GM12873 (cell line): ENCODE measurements around the gene ZBTB44.

Experiments
- CTCF ChIP-seq: IDR thresholded peaks from 2 replicates; pipeline ENCODE4 v1.5.1; 2012; ENCODE audit warnings: low read depth, mild to moderate bottlenecking, moderate library complexity, low read length, control low read depth; ENCODE audit not compliant: insufficient read depth; ENCODE audit errors: missing control alignments

Gene ZBTB44

GRCh38 chr11:130322126-130322525 lies 7.4 kb upstream of the ZBTB44 start:
- TF ChIP-seq CTCF: no peak

DNA sequence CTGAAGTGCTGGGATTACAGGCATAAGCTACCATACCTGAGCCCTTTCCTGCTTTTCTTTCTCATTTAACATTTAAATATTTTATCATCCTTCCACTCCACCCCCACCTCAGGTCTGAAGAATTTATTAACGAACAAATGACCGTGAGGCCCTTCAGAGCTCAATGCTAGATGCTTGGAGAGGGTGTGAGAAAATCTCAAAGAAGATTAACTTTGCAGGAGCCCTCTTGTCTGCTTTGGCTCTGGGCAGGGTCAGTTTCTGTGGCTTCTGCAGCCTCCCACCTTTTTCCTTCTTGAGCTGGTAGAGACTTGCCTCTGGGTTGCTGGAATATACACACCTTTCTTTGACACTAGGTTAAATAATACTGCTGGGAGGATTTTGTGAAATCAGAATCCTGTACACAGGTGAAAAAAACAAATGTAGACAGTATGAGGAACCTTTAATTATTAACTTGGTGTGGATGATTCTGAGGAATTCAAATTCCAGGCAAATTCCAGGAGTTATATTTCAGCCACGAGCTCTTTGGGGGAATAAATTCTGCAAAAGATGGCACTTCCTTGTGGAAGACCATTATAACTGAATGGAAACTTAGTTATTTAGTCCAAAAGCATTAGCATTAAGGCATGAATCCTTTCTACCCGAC lies 3.4 kb upstream of the ZBTB44 start:
- TF ChIP-seq CTCF: no peak

- TF ChIP-seq CTCF: peak; percentile 57
Measured at GRCh38 chr11:130315354-130315970, 745 bp upstream of the ZBTB44 start.

DNA sequence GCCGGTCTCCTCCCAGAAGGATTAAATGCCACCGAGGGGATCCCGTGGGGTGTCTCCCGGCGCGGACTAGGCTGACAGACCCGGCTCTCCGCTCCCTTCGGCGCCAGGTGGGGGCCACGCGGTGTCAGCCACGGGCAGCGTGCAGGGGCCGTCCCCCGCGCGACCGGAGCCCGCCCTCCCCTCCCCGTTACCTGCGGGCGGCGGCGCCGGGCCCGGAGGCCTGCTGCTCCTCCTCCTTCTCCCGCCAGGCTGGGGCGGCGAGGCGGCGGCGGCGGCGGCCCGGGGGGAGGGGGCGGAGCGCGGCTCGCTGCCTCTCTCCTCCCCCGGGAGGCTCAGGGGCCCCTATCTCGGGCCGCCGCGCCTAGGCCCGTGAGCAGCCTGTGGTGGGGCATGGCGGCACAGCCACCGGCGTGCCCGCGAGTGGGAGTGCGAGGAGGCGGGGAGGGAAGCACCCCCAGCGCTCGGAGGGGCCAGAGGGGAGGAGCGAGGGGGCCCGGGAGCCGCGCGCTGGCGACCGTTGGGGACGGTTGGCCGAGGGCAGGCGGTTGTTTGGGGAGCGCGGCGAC lies 450 bp downstream of the ZBTB44 start:
- no peak for TF ChIP-seq CTCF

- no peak for TF ChIP-seq CTCF
Measured at GRCh38 chr11:130313383-130314183, 1.1 kb downstream of the ZBTB44 start.

GRCh38 chr11:130312046-130312445 lies 2.7 kb downstream of the ZBTB44 start:
- no peak for TF ChIP-seq CTCF

- TF ChIP-seq CTCF: no peak
Measured at GRCh38 chr11:130310622-130311021, 4.1 kb downstream of the ZBTB44 start.
